NK-92 (cell line): Measurements from ENCODE around the gene FUT3.
"Not testable (repeated sequence)": the region's sequence is repeated elsewhere in the genome, so short reads cannot be mapped to it uniquely, and the experiment has no call there.

Source experiments
- DNase-seq: peaks from one replicate; lab custom pipeline; 2025; ENCODE audit not compliant: unreplicated experiment; lab: John Stamatoyannopoulos, UW

Gene FUT3

DNA sequence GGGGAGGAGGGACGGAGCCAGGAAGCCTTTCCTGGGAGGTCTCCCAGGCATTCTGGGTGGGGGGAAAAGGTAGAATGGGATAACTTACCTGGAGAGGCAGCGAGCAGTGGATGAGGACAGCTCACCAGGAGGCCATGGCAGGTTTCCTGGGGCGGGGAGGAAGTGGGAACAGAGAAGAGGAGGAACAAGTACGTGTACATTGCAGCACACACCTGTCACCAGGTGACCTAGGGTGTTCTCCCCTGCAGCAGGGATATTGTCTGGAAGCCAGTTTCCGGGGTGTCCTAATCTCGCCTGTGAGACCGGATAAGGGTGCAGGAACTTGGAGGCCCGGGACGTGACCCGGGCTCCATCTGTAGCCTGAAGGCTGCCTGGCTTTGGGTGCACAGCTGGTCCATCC lies at the start of gene FUT3:
FUT3 (minus strand) TSS at position 148 of the 400 bp plus-strand sequence.
- no peak for DNase-seq

DNA sequence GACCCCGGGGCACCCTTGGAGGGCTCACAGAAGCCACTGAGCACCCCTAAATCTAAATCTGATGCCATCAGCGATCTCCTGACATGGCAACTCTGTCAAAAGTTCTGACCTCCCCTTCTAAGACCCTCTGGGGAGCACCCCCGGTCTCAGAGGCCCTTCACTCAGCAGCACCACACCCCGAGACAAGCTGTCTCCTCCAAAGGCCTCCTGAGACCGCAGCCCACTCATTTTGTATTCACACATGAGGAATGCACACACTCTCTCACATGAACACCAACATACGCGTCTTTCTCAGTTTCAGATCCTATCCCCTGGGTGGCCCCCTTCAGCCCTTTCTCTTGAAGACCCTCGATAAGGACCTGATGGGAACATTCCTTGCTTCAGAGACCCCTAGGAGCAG lies 49.7 kb upstream of the FUT3 start:
- no peak for DNase-seq

DNA sequence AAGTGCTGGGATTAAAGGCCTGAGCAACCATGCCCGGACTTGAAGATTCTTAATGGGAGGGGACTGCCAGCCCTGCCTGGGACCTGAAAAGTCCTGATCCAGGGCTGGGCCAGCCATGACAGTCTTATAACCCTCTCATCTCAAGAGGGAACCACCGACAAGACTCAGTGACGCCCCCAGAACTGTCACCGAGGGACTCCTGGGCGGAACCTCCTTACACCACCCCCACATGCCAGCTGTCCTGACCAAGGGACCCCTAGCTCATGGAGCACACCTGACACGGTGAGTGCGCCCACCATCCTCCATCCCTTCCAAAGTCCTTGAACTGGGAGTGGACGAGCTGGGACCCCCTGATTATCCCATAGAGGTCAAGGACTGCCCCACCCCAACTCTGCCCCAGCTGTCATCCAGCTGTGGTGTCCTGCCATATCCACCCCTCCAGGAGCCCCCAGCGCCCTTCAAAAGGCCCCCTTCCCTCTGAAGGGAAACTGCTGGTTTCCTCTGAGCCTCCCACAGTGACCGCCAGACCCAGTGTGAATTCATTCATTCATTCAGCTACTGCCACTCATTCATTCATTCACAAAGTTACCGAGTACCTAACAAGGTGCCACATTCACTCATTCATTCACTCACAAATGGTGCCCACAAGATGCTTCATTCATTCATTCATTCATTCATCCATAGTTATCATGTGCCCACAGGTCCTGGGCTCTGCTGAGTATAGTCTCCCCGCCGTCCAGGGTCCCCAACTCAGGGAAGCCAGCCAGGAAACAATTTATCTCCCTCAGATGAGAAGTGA lies 48.7 kb upstream of the FUT3 start:
- no peak for DNase-seq

- no peak for DNase-seq
Measured at GRCh38 chr19:5897189-5897969, 46.1 kb upstream of the FUT3 start.

DNA sequence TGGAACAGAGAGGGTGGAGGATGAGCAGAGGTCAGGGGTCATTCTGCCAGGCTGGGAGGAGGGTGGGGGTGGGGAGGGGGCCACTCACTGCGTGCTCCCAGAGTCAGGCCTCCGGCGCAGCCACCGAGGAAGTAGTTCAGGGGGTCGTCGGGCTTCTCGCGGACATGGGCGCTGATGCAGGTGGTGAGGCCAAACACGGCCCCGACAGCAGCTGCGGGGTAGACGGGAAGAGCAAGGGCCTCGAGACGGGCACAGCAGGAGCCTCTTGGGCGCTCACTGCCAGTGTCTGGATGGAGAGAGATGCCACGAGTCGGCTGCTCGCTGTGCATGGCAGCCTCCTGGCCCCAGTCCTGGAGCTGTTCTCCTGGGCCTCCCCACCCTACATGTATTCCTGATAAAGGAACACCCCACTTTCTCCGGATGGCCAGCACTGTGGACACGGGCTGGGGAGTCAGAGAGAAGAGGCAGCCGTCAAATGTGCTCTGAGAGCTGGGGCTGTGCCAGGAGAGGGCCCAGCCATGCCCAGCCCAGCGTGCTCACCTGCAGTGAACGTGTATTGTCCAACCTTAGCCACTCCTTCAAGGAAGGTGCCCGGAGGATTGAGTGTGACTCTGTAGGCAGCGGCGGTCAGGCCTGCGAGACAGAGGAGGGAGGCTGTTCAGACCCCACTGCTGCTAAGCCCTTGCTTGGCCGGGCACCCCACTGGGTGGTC lies 45.3 kb upstream of the FUT3 start:
- DNase-seq, result no peak

GRCh38 chr19:5895890-5896289 lies 44.6 kb upstream of the FUT3 start:
- no peak for DNase-seq

- no peak for DNase-seq
Measured at GRCh38 chr19:5895409-5895808, 44.2 kb upstream of the FUT3 start.

- no peak for DNase-seq
Measured at GRCh38 chr19:5894704-5895349, 43.6 kb upstream of the FUT3 start.

DNA sequence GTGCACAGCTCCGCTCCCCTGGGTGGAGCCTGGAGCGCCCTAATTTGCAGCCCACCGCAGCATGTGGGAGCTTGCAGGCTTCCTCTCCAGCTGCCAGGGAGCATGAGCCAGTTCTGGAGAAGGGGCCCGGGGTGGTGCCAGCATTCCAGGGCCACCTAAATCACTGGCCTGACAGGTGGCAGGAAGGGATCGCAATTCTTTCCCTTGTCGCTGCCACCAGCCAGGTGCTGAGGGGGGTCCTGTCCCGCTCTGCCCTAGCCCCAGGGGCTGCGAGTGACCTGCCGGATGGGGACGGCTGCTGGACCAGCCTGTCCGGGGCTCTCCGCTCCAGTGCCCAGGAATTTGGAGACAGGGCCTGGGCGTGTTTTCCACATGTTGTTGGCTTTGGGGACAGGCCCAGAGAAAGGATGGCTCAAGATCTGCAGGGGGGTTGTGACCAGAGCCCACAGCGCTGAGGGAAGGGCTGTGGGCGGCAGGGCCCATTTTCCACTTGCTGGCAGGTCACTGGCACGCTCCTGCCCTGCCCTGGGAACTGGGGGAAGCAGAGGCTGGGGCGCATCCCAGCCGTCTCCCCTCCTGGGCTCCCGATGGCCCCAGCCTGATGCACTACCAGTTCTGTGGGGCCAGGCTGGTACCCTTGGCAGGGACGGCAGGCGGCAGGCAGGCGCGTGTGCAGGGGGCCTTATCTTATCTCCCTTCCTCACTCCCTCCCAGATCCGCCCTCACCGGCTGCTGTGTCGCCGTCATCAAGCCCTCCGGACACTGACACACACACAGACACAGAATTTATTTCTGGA lies 42.9 kb upstream of the FUT3 start:
- DNase-seq, result no peak

- DNase-seq, result no peak
Measured at GRCh38 chr19:5893296-5893903, 42.2 kb upstream of the FUT3 start.

DNA sequence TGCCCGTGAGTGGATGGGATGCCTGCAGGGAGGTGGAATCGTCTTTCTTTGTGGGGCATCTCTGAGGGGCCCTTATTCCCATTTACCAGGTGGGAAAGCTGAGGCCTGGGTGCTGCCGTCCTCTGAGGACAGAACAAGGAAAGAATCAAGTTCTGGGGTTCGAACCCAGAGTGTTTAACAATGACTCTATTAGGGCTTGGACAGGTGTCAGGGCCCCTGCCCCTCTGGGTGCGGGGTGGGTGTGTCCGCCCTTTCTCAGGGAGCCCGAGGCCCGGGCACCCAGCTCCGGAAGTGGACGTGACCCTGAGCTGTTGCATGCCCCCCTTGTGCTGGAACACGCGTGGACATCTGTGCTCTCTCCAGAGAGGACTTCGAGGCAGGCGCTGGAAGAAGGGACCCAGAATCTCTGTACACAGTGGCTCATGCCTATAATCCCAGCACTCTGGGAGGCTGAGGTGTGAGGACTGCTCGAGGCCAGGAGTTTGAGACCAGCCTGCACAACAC lies 41.6 kb upstream of the FUT3 start:
- DNase-seq, result no peak

GRCh38 chr19:5891938-5892771 lies 40.9 kb upstream of the FUT3 start:
- no peak for DNase-seq

DNA sequence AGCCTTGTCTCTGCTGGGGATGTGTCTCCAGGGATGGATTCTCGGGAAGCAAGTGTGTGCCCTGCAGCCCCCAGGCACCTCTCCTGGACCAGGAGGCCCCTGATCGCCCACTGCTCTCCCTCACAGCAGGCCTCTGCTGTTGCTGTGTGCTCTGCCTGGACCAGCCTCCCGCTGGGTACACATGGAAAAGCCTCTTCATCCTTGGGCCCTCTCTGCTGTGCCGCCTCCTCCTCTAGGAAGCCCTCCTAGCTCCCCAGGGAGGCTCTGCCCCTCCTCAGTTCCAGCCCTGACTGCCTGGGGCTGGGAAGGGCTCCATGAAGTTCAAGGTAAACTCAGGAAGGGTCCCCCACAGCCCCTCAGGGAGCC lies 40.3 kb upstream of the FUT3 start:
- DNase-seq, result no peak

DNA sequence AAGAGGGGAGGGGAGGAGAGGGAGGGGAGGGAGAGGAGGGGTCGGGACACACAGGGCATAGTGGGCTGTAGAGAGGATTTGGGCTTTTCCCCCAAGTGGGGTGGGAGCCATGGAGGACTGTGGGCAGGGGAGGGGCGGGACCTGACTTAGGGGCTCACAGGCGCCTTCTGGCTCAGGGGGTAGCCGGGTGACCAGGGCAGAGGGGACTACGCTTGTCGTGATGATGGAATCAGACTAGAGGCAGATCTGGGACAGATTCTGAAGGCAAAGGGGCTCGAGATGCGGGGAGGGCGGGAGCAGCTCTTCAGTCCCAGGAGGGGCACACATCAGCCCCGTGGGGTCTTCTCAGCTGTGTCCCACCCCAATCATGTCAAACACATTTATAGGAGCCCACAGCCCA lies 38.9 kb upstream of the FUT3 start:
- DNase-seq, result no peak

DNA sequence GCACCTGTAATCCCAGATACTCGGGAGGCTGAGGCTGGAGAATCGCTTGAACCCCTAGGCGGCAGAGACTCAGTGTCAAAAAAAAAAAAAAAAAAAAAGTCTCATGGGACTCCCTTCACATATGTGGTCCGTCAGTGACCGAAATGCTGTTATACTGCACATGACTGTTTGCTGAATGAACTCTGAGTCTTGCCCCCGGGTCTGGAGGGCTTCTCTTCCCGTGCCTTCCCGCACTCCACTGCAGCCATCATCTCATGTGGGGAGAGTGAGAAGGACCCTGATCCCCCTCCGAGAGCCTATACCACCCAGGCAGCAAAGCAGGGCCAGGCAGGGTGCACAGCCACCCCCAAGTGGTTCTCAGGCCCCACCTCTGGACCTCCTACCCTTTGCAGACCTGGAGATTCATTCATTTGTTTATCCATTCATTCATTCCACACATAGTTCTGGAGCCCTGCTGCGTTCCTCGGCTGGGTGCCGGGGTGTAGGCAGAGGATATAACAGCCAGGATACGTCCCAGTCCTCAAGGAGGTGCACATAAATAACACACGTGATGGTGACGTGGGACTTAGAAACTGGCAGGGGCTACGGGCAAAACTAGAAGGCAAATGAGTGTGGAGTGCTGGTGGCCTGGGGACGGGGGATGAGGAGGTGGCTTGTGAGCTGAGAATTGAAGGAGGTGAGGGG lies 38.2 kb upstream of the FUT3 start:
- DNase-seq, result no peak

DNA sequence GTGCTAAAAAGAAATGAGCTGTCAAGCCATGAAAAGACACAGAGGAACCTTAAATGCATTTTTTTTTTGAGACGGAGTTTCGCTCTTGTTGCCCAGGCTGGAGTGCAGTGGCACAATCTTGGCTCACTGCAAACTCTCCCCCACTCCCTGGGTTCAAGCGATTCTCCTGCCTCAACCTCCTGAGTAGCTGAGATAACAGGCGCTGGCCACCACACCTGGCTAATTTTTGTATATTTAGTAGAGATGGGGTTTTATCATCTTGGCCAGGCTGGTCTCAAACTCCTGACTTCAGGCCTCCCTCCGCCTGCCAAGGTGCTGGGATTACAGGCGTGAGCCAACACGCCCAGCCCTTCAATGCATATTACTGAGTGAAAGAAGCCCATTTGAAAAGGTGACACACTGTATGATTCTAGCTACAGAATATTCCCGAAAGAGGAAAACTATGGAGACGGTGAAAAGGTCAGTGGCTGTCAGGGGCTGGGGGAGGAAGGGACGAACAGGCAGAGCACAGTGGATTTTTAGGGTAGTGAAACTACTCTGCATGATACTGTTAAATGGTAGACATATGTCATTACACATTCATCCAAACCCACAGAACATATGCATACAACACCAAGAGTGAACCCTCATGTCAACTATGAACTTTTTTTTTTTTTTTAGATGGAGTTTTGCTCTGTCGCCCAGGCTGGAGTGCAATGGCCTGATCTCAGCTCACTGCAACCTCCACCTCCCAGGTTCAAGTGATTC lies 33.0 kb upstream of the FUT3 start:
- DNase-seq, result not testable (repeated sequence)

- not testable (repeated sequence) for DNase-seq
Measured at GRCh38 chr19:5883157-5883873, 32.1 kb upstream of the FUT3 start.
